Measurements from ENCODE around the gene FBXW7.

DNA sequence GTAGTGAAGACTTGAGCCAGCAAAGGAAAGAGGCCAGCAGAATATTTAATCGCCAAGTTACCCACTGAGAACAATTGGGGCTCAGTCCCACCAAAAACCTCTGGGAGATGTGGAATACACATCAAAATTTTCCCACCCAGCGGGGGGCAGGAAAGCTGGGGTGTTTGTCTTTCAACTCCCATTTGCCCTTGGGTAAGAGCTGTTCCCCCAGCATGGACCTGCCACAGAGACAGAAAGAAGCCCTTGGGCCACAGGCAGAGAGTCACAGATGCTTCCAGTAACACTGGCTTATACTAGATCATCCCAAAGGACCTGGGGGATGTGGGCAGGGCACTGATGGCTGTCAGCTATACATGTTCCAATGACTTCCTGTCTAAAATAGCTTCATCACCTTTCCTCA is 18.9 kb upstream of the FBXW7 start:
- no peak for TF ChIP-seq SMC3 (IDR thresholded peaks at IDR 0.05)
- TF ChIP-seq, protein P1, sequence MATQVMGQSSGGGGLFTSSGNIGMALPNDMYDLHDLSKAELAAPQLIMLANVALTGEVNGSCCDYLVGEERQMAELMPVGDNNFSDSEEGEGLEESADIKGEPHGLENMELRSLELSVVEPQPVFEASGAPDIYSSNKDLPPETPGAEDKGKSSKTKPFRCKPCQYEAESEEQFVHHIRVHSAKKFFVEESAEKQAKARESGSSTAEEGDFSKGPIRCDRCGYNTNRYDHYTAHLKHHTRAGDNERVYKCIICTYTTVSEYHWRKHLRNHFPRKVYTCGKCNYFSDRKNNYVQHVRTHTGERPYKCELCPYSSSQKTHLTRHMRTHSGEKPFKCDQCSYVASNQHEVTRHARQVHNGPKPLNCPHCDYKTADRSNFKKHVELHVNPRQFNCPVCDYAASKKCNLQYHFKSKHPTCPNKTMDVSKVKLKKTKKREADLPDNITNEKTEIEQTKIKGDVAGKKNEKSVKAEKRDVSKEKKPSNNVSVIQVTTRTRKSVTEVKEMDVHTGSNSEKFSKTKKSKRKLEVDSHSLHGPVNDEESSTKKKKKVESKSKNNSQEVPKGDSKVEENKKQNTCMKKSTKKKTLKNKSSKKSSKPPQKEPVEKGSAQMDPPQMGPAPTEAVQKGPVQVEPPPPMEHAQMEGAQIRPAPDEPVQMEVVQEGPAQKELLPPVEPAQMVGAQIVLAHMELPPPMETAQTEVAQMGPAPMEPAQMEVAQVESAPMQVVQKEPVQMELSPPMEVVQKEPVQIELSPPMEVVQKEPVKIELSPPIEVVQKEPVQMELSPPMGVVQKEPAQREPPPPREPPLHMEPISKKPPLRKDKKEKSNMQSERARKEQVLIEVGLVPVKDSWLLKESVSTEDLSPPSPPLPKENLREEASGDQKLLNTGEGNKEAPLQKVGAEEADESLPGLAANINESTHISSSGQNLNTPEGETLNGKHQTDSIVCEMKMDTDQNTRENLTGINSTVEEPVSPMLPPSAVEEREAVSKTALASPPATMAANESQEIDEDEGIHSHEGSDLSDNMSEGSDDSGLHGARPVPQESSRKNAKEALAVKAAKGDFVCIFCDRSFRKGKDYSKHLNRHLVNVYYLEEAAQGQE (IDR thresholded peaks at IDR 0.05): no peak

Data from A549 (cell line).